Stimulated activated CD8-positive, alpha-beta memory T cell treated with anti-CD3 and anti-CD28 coated beads, Interleukin-15, amount 100 ng/mL, for 4 hours (primary cell): ENCODE data around the gene UBE2Q1.
"Not testable (repeated sequence)": the region's sequence is repeated elsewhere in the genome, so short reads cannot be mapped to it uniquely, and the experiment has no call there.

ENCODE experiments used
- DNase-seq, 2 donors: peaks; one replicate each; pipeline ENCODE4 v3.0.0-alpha.2; 2020; ENCODE audit warnings: low read depth in 2 of 2

The UBE2Q1 gene

GRCh38 chr1:154551474-154551873, 7.0 kb downstream of the UBE2Q1 start:
- no peak for DNase-seq

DNA sequence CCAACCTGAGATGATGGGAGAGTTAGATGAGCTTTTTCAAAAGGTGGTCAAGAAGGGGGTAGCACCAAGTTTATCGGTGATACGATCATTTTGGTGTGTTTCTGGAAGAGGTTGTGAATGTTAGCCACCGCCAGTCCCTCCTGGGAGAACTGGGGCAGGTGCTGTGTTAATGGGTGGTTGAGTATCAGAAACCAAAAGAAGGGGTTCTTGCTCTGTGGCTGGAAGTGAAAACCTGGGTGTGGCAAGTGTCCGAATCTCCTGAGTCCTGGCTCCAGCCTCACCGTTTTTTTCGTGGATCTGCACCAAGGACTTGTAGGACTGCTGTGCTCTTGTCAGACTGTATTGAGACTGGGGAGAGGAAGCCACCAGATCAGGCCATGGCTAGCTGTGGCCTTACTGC, 7.8 kb downstream of the UBE2Q1 start:
- no peak for DNase-seq

GRCh38 chr1:154550070-154550469, 8.4 kb downstream of the UBE2Q1 start:
- no peak for DNase-seq

DNA sequence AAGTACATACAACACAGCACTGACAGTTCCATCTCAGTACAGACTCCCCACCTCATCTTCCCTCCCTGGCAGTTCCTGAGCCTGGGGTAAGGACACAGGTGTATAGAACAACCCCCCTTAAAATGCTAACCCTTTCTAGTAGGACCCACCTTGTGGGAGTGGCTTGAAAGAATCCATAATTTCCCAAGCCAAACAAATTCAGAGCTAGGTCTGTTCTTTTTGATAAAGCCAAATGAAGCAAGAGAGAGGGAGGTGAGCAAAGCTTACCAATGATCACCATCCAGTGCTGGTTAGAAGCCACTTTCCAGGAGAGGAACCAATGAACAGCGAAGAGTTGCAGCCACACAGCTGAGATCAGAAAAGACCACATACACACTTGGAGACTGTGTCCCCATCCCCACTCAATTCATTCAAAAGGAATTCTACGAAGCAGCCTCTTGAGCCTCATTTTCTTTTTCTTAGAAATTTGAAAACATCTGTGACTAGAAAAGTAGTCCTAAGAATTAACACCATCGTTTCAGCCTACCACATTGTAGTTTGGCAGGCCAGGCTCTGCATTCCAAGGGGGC, 9.2 kb downstream of the UBE2Q1 start:
- DNase-seq: no peak

DNA sequence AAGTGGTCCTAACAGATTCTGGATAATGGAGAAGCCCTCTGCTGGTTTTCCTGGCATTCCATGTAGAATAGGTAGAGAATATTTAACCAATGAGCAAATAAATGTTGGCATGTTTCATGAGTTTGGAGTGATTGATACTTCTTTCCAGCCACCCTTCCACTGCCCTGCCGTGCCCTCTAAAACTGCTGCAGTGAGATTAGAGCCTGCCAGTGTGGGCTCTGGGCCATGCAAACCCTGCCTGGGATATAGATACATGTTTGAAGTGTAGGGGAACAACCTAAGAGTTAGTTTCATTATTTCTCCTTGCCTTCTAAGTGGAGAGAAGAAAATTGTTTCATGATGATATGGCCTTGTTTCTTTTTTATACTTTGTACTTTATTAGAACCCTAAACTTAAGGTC, 10.4 kb downstream of the UBE2Q1 start:
- DNase-seq: no peak

DNA sequence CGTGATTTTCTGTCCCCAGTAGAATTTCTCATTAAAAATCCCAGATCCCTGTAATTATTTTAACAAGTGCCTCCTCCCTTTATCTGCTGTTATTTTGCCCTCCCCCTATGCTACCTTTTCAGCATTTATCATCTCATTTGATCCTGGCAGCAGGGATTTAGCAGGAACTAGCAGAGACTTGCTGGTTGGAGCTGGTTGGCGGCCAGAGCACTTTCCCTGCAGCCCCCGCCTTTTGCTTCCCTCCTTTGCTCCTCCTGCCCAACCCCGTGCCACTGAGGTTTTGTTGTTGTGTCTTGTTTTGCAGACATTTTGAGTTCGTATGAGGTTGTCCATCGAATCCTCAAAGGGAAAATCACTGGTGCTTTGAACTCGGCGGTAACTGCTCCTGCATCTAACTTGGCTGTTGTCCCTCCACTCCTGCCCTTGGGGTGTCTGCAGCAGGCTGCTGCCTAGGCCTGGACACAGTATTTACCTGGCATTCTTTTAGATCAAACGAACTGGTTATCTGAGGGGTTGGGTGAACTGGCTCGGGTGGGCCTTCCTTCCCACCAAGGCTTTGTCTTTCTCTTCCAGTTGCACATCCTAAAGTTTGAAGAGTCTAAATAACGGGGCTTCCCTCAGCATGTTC, 11.2 kb downstream of the UBE2Q1 start:
- DNase-seq: no peak

DNA sequence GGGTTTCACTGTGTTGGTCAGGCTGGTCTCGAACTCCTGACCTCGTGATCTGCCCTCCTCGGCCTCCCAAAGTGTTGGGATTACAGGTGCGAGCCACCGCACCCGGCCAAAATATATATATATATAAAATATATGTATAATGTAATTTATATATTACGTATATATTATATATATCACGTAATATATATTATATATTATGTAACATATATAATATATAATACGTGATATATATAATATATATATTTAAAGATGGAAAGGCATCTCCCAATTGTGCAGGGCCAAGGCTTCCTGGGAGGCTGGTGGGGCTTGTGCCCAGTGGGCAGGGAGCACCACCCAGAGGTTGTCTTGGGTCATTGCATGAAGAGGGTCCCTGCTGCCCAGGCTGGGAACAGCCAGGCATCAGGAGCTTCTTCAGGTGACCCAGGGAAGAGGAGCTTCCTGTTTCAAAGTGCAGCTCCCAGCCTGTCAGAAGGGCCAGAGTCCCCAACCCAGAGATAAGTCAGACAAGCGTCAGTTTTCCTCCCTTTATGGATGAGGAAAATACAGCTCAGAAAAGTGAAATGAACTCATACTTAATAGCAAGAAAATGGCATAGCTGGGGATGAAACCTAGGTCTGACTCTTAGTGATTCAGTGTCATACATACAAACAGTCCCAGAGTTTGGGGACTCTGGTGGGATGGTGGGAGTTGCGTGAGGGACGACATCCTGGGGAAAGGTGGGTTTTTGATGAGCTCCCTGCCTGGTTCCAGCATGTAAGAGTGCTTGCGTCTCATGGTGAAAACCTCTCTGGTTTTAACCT, 12.0 kb downstream of the UBE2Q1 start:
- DNase-seq: peak in 1 of 2 donors; percentile 19

DNA sequence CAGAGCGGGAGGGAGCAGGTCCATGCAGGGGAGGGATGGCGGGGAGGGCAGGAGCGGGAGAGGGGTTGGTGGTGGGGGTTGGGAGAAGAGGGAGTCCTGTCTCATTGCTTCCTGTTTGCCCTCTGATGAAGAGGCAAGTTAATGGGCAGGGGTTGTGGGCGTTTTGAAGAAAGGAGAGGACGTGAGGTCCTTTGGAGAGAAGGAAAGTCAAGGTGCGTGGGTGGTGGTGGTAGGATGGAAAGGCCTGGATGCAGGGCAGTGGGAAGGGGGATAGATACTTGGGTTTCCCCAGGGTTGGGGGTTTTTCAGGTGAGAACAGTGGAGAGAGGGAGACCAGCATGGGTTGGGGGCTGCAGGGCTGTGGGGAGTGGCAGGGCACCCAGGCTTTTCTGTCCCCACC, 17.2 kb downstream of the UBE2Q1 start:
- DNase-seq: no peak

- no peak for DNase-seq
Observed at GRCh38 chr1:154539486-154540483, 18.7 kb downstream of the UBE2Q1 start.

- no peak for DNase-seq
Observed at GRCh38 chr1:154536570-154536969, 21.9 kb downstream of the UBE2Q1 start.

DNA sequence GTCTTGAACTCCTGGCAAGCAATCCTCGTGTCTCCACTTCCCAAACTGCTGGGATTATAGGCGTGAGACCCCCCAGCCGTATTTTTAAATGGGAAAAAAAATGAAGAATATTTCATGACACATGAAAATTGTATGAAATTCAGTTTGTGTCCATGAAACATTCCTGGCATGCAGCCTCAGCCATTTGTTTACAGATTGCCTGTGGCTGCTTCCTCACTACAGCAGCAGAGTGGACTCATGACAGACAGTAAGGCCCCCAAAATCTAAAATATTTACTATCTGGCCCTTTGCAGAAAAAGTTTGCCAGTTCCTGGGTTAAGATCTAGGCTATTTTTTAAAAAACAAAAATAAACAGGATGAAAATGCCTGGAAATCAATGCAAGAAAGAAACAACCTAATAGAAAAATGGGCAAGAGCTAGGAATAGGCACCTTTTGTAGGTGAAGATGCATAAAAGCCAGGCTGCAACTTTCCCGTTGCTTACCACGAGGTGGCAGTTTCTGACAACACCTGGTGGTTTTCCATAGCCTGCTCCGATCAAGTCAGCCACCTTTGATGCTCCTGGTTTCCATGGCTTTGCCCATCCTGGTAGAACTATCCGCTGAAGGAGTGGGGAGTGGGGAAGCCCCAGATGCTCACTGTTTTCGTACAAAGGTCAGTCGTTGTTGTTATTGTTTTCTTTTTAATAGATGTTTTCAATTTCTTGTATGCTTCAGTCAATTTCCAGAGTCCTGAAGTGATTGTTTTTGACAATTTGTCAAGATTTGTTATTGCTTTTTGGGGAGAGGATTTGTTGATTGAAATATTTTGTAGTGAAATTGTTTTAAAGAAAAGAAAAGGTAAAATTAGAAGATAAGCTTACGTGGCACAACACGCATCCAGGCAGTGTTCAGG, 24.3 kb downstream of the UBE2Q1 start:
- no peak for DNase-seq

- DNase-seq: not testable (repeated sequence)
Observed at GRCh38 chr1:154531950-154532349, 26.5 kb downstream of the UBE2Q1 start.

- no peak for DNase-seq
Observed at GRCh38 chr1:154529308-154529707, 29.2 kb downstream of the UBE2Q1 start.

GRCh38 chr1:154527192-154527591, 31.3 kb downstream of the UBE2Q1 start:
- no peak for DNase-seq

DNA sequence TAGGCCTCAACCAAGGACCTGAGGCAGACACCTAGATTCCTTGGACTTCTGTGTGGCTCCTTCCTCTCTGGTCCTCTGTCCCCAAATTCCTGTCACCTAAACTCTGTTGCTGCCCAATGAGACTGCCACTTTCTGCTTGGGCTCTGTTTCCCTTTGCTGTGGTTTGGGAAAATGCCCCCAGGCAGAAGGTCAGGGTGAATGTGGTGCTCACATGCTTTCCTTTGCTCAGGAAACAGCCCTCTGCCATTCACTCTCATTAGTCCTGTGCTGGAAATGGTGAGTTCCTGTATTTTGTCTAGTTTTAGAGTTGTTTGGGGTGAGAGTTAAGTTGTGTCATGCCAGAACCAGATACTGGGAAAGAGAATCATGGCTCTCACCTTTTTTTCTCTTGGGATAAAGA, 33.6 kb downstream of the UBE2Q1 start:
- no peak for DNase-seq

DNA sequence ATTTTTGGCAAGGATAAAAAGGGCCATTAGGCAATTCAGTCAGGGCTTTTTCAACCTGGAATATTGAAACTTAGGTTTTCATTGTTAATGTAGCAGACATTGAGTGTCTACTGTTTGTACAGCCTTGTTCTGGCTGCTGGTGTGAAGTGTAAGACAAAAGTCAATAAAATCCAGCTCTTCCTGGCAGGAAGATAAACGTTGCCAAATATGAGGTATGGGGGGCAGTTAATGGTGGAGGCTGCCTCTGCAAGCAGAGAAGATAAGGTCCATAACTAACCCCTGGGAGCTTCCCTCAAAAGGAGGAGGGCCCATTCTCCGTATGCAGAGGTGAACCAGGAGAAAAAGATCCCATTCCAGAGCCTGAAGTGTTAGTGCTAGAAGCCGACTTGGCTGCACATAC, 36.8 kb downstream of the UBE2Q1 start:
- no peak for DNase-seq

- DNase-seq: no peak
Observed at GRCh38 chr1:154520333-154520732, 38.1 kb downstream of the UBE2Q1 start.

DNA sequence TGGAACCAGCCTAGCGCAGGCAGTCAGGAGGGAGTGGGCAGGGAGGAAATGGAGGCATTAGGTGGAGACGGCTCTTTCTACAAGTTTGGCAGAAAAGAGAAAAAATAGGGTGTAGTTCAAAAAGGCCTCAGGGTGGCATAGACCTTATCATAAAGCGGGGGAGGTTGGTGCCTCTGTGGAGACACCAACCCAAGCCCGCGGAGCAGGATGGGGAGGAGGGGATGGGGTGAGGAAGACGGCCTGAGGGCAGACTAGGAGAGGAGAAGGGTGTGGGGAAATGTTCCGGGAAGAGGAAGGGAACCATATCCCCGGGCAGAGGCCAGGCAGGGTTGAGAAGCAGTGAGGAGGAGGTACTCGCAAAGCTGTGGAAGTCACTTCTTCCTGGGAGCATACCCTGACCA, 38.9 kb downstream of the UBE2Q1 start:
- no peak for DNase-seq

- DNase-seq: no peak
Observed at GRCh38 chr1:154517661-154518060, 40.8 kb downstream of the UBE2Q1 start.

- DNase-seq: no peak
Observed at GRCh38 chr1:154514066-154514553, 44.4 kb downstream of the UBE2Q1 start.

GRCh38 chr1:154512760-154513159, 45.7 kb downstream of the UBE2Q1 start:
- no peak for DNase-seq
